Vagina (tissue), 2 donors: ENCODE results near the gene CHD6. TPM values are rescaled to one million over a fixed set of nuclear protein-coding genes. Genes with fewer than 3 reads are reported as not detected.

Experiments used
- DNase-seq, 2 donors: peaks; one replicate each; pipeline ENCODE4 v3.0.0-alpha.2; 2017; ENCODE audit errors: extremely low spot score in 2 of 2
- H3K27ac ChIP-seq: fragments of 200-600 bp; sonication (generic); one replicate; pipeline ENCODE4 v1.5.1; 2019
- H3K27me3 ChIP-seq: fragments of 200-600 bp; sonication (generic); one replicate; pipeline ENCODE4 v1.5.1; 2019
- H3K36me3 ChIP-seq, 2 donors: fragments of 200-600 bp; sonication (generic); one replicate each; pipeline ENCODE4 v1.5.1; 2017 to 2019
- H3K4me1 ChIP-seq: fragments of 200-600 bp; sonication (generic); one replicate; pipeline ENCODE4 v1.5.1; 2019
- H3K4me3 ChIP-seq, 2 donors: fragments of 200-600 bp; sonication (generic); 1 replicate in 1 of 2; 2 replicates in 1 of 2; pipeline ENCODE4 v1.5.1; 2016 to 2019
- H3K9me3 ChIP-seq: fragments of 200-600 bp; sonication (generic); one replicate; pipeline ENCODE4 v1.5.1; 2019
- CTCF ChIP-seq, 3 experiments: fragments of 450-650 bp in 2 of 3; fragments of 200-600 bp in 1 of 3; sonication (generic) in 1 of 3; IDR thresholded peaks; one replicate each; pipeline ENCODE4 v1.5.1; 2017 to 2019; ENCODE audit warnings: antibody characterized with exemption in 3 of 3, mild to moderate bottlenecking in 2 of 3, moderate library complexity in 2 of 3
- POLR2A ChIP-seq, 2 donors: fragments of 450-650 bp; IDR thresholded peaks; one replicate each; pipeline ENCODE4 v1.6.1; 2017; ENCODE audit warnings: antibody characterized with exemption in 2 of 2, mild to moderate bottlenecking in 2 of 2, moderate library complexity in 2 of 2
- POLR2AphosphoS5 ChIP-seq, 2 donors: sonication (generic); formaldehyde crosslinking; IDR thresholded peaks; one replicate each; pipeline ENCODE4 v1.9.0; 2017; ENCODE audit warnings: antibody characterized with exemption in 2 of 2, mild to moderate bottlenecking in 2 of 2, low read depth in 1 of 2; ENCODE audit not compliant: insufficient read depth in 1 of 2
- intact Hi-C: fragments of 100-400 bp; cut with DNase I; formaldehyde crosslinking; loops from one replicate; pipeline ENCODE4 v1.15.1; 2023
- total RNA-seq: library from RNA; depleted of rRNA; stranded (reverse); fragments of >200 nt; gene quantifications from one replicate; pipeline ENCODE4 v1.2.3, GENCODE V29; 2016

CHD6 gene
- total RNA-seq, 1 donor from 2014 or later = 37.6 TPM

DNA sequence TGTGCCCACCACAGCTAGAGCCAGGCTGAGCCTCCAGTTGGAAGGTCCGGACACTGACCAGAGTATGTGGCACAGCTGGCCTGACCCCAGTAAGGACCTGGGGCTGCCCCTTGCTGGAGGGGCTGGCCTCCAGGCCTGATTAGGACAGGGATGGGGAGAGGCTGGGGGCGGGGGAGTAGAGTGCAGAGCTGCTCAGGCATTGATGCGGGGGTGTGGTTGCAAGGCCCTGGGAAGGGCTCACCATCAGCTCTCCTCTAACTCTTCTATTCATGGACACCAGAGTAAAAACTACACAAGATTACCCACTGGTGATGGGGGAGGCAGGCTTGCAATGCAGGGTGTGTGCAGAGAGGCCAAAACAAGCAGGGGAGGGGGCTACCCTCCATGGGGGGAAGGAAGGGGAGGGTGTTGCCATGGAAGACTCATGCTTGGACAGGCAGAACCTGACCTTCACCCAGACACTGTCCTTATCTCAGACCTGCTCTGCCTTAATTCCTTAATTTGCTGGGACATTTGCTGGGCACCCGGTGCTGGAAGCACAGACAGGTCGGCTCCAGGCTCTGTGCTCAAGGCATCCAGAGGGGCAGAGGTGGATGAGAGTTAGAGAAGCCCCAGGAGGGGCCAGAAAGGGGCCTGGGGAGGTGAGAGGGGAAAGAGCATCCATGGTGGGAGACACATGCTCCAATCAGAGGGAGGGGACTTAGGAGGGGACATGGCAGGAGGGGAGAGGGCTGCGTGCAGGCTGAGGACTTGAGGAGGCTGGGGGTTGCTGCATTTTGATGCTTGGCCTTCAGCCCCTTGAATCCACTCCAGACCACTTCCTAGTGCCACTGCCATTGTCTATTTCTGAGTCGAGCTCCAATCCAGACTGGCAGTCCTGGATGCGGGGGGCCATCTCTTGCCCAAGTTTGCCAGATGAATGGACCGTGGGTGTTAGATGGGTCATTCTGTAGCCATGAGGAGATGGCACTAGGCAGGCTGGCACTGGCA, 244.0 kb downstream of the CHD6 start:
- no peak overlapping the region for H3K27ac ChIP-seq
- H3K27me3 ChIP-seq = no peaks in the 10 kb centered on the region
- intact Hi-C loops = no loop called here
- no peaks in the 10 kb centered on the region for H3K4me1 ChIP-seq
- no peak overlapping the region for H3K4me3 ChIP-seq
- no peaks in the 10 kb centered on the region for H3K9me3 ChIP-seq
- DNase-seq = no peak
- TF ChIP-seq POLR2AphosphoS5 (IDR thresholded peaks at IDR 0.05; ENCODE audit: insufficient read depth in 1 of 2, low read depth in 1 of 2) = no peak
- no peak for TF ChIP-seq POLR2A (IDR thresholded peaks at IDR 0.05)
- no peak for TF ChIP-seq CTCF (IDR thresholded peaks at IDR 0.05)
- H3K36me3 ChIP-seq = no peaks in the 10 kb centered on the region

GRCh38 chr20:41373251-41373783, 244.9 kb downstream of the CHD6 start:
- H3K9me3 ChIP-seq = no peaks in the 10 kb centered on the region
- no peak for DNase-seq
- TF ChIP-seq POLR2A (IDR thresholded peaks at IDR 0.05) = no peak
- no peak for TF ChIP-seq CTCF (IDR thresholded peaks at IDR 0.05)
- no peak for TF ChIP-seq POLR2AphosphoS5 (IDR thresholded peaks at IDR 0.05; ENCODE audit: insufficient read depth in 1 of 2, low read depth in 1 of 2)
- no peak overlapping the region for H3K27ac ChIP-seq
- H3K36me3 ChIP-seq = no peaks in the 10 kb centered on the region
- no peak overlapping the region for H3K4me3 ChIP-seq
- H3K27me3 ChIP-seq = no peaks in the 10 kb centered on the region
- intact Hi-C loops = no loop called here
- H3K4me1 ChIP-seq = no peaks in the 10 kb centered on the region

- H3K4me3 ChIP-seq = no peak overlapping the region
- no peaks in the 10 kb centered on the region for H3K9me3 ChIP-seq
- H3K27me3 ChIP-seq = no peaks in the 10 kb centered on the region
- H3K4me1 ChIP-seq = no peaks in the 10 kb centered on the region
- intact Hi-C loops = no loop called here
- DNase-seq = no peak
- no peak for TF ChIP-seq POLR2AphosphoS5 (IDR thresholded peaks at IDR 0.05; ENCODE audit: insufficient read depth in 1 of 2, low read depth in 1 of 2)
- no peak for TF ChIP-seq POLR2A (IDR thresholded peaks at IDR 0.05)
- no peak for TF ChIP-seq CTCF (IDR thresholded peaks at IDR 0.05)
- no peak overlapping the region for H3K27ac ChIP-seq
- H3K36me3 ChIP-seq = no peaks in the 10 kb centered on the region
Observed at GRCh38 chr20:41371371-41371770, 246.8 kb downstream of the CHD6 start.

- intact Hi-C loops = no loop called here
- Histone ChIP-seq H3K4me1 (peaks cover 6% of the 10 kb centered on the region), H3K9me3 (no peaks in the 10 kb centered on the region), H3K4me3 (no peak overlapping the region), H3K36me3 (no peaks in the 10 kb centered on the region), H3K27ac (no peak overlapping the region), H3K27me3 (no peaks in the 10 kb centered on the region)
- TF ChIP-seq POLR2AphosphoS5 (IDR thresholded peaks at IDR 0.05; ENCODE audit: insufficient read depth in 1 of 2, low read depth in 1 of 2) = no peak
- no peak for TF ChIP-seq CTCF (IDR thresholded peaks at IDR 0.05)
- no peak for TF ChIP-seq POLR2A (IDR thresholded peaks at IDR 0.05)
- DNase-seq = no peak
Observed at GRCh38 chr20:41370176-41370575, 248.0 kb downstream of the CHD6 start.

DNA sequence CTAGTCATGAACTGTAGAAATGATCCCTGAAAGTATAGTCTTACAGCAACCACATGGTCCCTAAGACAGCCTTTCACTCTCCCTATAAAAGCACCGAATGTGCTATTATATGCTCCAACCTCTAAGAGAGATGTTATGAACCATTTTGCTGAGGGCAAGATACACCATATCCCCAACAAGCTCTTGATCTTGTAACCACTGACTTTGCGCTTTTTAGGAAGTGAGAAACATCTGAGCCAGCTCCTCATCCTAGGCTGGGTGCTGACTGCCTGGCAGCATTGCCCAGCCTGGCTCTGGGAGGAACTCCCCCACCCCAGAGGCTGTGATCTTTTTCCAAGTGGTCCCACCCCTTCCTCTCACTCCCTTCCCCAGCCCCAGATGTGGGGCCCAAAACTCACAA, 248.5 kb downstream of the CHD6 start:
- TF ChIP-seq POLR2A (IDR thresholded peaks at IDR 0.05) (no peak), CTCF (IDR thresholded peaks at IDR 0.05) (no peak)
- DNase-seq = no peak
- no peak overlapping the region for H3K4me3 ChIP-seq
- no peaks in the 10 kb centered on the region for H3K27me3 ChIP-seq
- no peaks in the 10 kb centered on the region for H3K9me3 ChIP-seq
- peaks cover 6% of the 10 kb centered on the region for H3K4me1 ChIP-seq
- intact Hi-C loops = no loop called here
- H3K27ac ChIP-seq = no peak overlapping the region
- no peaks in the 10 kb centered on the region for H3K36me3 ChIP-seq
